HG02571 (cell line): ENCODE measurements around the gene WDR5B.
"Not testable (repeated sequence)": the region's sequence is repeated elsewhere in the genome, so short reads cannot be mapped to it uniquely, and the experiment has no call there.

Source experiments
- ATAC-seq: cut with Tn5 transposase; IDR thresholded peaks from one replicate; pipeline ENCODE4 v1.9.1; 2021; ENCODE audit warnings: mild to moderate bottlenecking, moderate library complexity; ENCODE audit not compliant: unreplicated experiment

Gene WDR5B

DNA sequence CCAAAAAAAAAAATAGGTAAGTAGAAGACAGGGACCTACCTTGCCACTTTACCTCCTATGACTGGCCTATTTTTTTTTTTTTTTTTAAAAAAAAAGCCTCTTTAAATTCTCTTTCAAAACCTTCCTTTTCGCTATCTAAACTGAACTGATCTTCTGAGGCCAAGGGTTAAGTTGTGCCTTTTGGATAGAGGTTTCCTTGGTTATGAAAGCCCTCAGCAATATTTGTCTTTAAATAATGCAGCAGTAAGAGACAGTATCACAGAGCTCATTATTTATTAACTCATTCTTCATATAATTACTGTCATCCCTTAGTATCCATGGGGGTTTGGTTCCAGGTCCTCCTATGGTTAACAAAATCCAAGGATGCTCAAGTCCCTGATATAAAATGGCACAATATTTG, 41.8 kb downstream of the WDR5B start:
- no peak for ATAC-seq

- ATAC-seq = no peak
Measured at GRCh38 chr3:122366379-122366749, 49.5 kb downstream of the WDR5B start.

DNA sequence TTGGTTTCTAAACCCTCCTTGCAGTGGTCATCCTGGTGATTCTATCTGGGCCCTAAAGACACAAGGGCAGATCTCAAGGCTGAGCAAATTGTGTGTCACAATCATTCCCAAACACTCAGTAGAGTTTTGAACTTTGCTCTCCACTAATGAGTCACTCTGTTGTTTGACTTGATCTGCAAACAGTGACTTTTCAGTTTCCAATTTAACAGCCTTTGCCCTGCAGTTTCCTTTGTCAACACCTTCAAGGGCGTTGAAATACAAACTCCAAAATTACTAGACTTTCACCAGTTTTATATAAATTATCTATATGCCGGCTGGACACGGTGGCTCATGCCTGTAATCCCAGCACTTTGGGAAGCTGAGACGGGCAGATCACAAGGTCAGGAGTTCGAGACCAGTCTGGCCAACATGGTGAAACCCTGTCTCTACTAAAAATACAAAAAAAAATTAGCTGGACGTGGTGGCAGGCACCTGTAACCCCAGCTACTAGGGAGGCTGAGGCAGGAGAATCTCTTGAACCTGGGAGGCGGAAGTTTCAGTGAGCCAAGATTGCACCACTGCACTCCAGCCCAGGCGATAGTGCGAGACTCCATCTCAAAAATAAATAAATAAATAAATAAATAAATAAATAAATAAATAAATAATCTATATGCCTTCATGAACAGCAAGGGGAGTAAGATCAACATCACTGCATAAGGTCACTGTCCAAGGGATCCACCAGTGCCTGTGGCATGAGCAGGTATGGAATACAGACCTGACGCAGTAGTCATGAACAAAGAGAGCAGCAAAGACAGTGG, 50.1 kb downstream of the WDR5B start:
- not testable (repeated sequence) for ATAC-seq

- no peak for ATAC-seq
Measured at GRCh38 chr3:122365073-122365472, 50.8 kb downstream of the WDR5B start.

GRCh38 chr3:122364490-122364889, 51.4 kb downstream of the WDR5B start:
- ATAC-seq = no peak
